ENCODE results near the gene CCL14. TPM values are rescaled to one million over a fixed set of nuclear protein-coding genes. Genes with fewer than 3 reads are reported as not detected.

Gene CCL14
- total RNA-seq, result 8.8 TPM
- long read RNA-seq, partial matches to known transcripts, result 0 of 1 reads
- long read RNA-seq, other reads (novel, unspliced or antisense), result 0 of 1 reads

DNA sequence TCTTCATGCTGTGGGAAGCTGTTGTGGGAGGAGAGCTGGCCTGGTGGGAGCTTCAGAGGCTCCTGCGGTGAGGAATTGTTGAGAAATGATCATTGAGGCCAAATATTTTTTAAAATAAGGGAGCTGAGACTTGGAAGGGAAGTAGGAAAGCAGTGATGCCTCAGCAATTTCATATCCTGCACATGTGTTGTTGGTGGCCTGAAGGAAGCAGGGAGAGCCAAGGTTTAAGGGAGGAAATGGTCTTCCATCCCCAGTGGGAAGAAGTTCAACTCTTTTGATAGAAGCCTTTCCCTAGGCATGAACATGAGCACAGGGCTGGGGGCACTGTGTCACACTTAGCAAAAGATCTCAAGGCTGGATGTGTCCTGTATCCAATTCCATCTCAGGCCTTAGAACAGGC lies at the start of gene CCL14:
CCL14 (minus strand) TSS at position 87 of the 400 bp plus-strand sequence; CDS start at position 7, 80 bp downstream.
- Histone ChIP-seq H3K9me3 (replicated peaks) (peaks cover 12% of the 10 kb centered on the region), H3K27me3 (ENCODE audit: low read depth) (peaks cover 10% of the 10 kb centered on the region), H3K4me3 (peak within 1 kb of the TSS; percentile 10), H3K27ac (replicated peaks) (peak within 1 kb of the TSS; percentile 36), H3K4me1 (peaks cover 24% of the 10 kb centered on the region), H3K36me3 (no peaks in the 10 kb centered on the region)
- intact Hi-C loops (cut with micrococcal nuclease), result no loop called here
- TF ChIP-seq, protein P1, sequence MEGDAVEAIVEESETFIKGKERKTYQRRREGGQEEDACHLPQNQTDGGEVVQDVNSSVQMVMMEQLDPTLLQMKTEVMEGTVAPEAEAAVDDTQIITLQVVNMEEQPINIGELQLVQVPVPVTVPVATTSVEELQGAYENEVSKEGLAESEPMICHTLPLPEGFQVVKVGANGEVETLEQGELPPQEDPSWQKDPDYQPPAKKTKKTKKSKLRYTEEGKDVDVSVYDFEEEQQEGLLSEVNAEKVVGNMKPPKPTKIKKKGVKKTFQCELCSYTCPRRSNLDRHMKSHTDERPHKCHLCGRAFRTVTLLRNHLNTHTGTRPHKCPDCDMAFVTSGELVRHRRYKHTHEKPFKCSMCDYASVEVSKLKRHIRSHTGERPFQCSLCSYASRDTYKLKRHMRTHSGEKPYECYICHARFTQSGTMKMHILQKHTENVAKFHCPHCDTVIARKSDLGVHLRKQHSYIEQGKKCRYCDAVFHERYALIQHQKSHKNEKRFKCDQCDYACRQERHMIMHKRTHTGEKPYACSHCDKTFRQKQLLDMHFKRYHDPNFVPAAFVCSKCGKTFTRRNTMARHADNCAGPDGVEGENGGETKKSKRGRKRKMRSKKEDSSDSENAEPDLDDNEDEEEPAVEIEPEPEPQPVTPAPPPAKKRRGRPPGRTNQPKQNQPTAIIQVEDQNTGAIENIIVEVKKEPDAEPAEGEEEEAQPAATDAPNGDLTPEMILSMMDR (IDR thresholded peaks at IDR 0.05; ENCODE audit: borderline replicate concordance), result no peak
- DNase-seq, result no peak

DNA sequence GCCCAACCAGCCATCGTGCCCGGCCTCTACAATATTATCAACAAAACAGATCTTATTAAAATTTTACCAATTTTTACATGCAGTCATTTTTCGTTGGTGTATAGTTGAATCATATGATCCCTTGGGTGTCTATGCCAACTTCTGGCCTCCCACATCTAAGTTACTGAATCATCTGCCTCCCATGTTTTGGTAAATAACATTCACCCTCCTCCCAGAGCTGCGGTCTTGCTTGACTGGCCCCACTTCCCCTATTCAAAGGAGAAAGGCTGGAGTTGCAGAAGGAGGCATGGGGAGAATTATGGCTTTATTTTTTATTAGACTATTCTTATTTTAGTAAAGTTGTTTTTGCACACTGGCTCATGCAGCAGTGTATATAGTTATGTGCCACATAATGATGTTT lies 49.7 kb upstream of the CCL14 start:
- Histone ChIP-seq H3K27ac (replicated peaks) (no peak overlapping the region), H3K9me3 (replicated peaks) (no peaks in the 10 kb centered on the region), H3K4me3 (no peak overlapping the region), H3K4me1 (no peaks in the 10 kb centered on the region), H3K36me3 (no peaks in the 10 kb centered on the region), H3K27me3 (ENCODE audit: low read depth) (peaks cover 14% of the 10 kb centered on the region)
- TF ChIP-seq, protein P1 (IDR thresholded peaks at IDR 0.05; ENCODE audit: borderline replicate concordance), result no peak
- no peak for DNase-seq
- intact Hi-C loops (cut with micrococcal nuclease), result no loop called here

DNA sequence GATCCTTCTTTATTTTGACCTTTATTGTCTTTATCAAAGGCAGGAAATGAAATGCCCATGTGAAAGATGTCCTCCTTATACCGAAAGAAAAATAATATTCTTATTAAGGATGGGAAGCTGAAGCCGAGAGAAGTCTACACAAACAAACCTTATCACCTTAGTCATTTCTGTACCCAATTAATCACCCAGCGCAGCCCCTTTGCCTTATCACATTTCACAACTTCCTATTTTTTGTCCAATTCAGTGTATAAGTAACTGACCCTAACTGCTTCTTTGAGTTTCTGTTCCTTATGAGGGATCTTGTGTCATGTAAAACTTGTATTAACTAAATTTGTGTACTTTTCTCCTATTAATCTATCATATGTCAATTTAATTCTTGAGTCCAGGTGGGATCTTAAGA lies 47.6 kb upstream of the CCL14 start:
- intact Hi-C loops (cut with micrococcal nuclease), result no loop called here
- no peak overlapping the region for H3K27ac ChIP-seq (replicated peaks)
- H3K9me3 ChIP-seq (replicated peaks), result no peaks in the 10 kb centered on the region
- H3K4me1 ChIP-seq, result no peaks in the 10 kb centered on the region
- DNase-seq, result no peak
- peaks cover 19% of the 10 kb centered on the region for H3K27me3 ChIP-seq (ENCODE audit: low read depth)
- H3K4me3 ChIP-seq, result no peak overlapping the region
- H3K36me3 ChIP-seq, result no peaks in the 10 kb centered on the region
- TF ChIP-seq, protein P1 (IDR thresholded peaks at IDR 0.05; ENCODE audit: borderline replicate concordance), result no peak

DNA sequence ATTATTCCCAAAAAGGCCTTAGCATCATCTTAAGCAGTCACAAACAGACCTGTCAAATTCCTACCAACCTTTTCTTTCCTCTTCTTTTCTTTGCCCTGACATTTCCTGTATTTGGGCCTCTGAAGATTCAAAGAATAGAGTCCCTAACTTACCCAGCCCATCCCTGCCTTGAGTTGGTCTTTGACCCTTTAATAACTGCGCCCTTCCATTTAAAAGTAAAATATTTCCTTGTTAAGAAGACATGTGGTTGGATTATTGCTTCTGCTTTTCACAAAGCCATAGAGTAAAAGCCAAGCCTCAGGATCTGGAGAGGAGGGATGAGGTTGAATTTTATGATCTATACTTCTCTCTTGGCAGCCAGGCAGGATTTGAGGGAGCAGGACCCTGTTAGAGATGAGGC lies 44.4 kb upstream of the CCL14 start:
- no peaks in the 10 kb centered on the region for H3K9me3 ChIP-seq (replicated peaks)
- no peak overlapping the region for H3K4me3 ChIP-seq
- TF ChIP-seq, protein P1 (IDR thresholded peaks at IDR 0.05; ENCODE audit: borderline replicate concordance), result no peak
- peaks cover 30% of the 10 kb centered on the region for H3K27me3 ChIP-seq (ENCODE audit: low read depth)
- intact Hi-C loops (cut with micrococcal nuclease), result no loop called here
- H3K4me1 ChIP-seq, result no peaks in the 10 kb centered on the region
- DNase-seq, result no peak
- H3K27ac ChIP-seq (replicated peaks), result no peak overlapping the region
- H3K36me3 ChIP-seq, result no peaks in the 10 kb centered on the region

DNA sequence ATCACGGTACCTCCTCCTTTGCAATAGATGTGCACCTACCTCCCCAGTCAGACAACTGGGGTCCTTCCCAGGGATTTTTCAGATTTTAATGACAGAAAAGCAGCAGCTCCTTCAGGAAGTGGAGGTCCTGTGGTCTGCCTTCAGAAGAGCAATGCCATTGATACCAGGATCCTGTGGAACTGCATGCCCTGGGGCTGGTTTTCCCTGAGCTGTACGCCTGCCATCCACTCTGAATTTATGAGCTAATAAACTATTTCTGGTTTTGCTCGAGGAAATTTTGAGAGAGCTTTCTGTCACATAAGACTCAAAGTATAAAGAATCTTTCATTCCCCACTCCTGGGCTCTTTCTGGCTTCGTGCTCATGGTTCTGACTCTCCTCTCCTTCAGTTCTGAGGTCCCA lies 41.2 kb upstream of the CCL14 start:
- DNase-seq, result no peak
- Histone ChIP-seq H3K9me3 (replicated peaks) (peaks cover 6% of the 10 kb centered on the region), H3K27ac (replicated peaks) (no peak overlapping the region), H3K36me3 (no peaks in the 10 kb centered on the region), H3K27me3 (ENCODE audit: low read depth) (peaks cover 40% of the 10 kb centered on the region), H3K4me1 (no peaks in the 10 kb centered on the region), H3K4me3 (no peak overlapping the region)
- TF ChIP-seq, protein P1 (IDR thresholded peaks at IDR 0.05; ENCODE audit: borderline replicate concordance), result no peak
- intact Hi-C loops (cut with micrococcal nuclease), result no loop called here
